Kidney epithelial cell (primary cell): ENCODE results near the gene KPTN. TPM values are rescaled to one million over a fixed set of nuclear protein-coding genes. Genes with fewer than 3 reads are reported as not detected.

ENCODE experiments used
- DNase-seq: peaks from one replicate; pipeline ENCODE4 v3.0.0-alpha.2; 2010; ENCODE audit warnings: low read depth
- H3K27me3 ChIP-seq: 2 replicates; pipeline ENCODE4 v1.6.0; 2011; ENCODE audit warnings: low read length; ENCODE audit not compliant: control insufficient read depth, insufficient read depth
- H3K36me3 ChIP-seq: 2 replicates; pipeline ENCODE4 v1.5.1; 2011; ENCODE audit warnings: low read length; ENCODE audit not compliant: control insufficient read depth, insufficient read depth
- H3K4me3 ChIP-seq: 2 replicates; pipeline ENCODE4 v1.5.1; 2011; ENCODE audit warnings: low read depth, mild to moderate bottlenecking, control low read depth, low read length
- total RNA-seq: library from RNA; depleted of rRNA; stranded (reverse); fragments of >200 nt; gene quantifications from 2 replicates; pipeline ENCODE4 v1.2.3, GENCODE V29; 2015
- TF ChIP-seq, protein P1 (sequence below): IDR thresholded peaks from 2 replicates; pipeline ENCODE4 v1.5.1; 2011; ENCODE audit warnings: mild to moderate bottlenecking, moderate library complexity, low read length, control low read depth, inconsistent platforms; ENCODE audit not compliant: insufficient read depth, poor library complexity, severe bottlenecking

KPTN gene
- total RNA-seq, 1 donor from 2014 or later, result 6.0 TPM

DNA sequence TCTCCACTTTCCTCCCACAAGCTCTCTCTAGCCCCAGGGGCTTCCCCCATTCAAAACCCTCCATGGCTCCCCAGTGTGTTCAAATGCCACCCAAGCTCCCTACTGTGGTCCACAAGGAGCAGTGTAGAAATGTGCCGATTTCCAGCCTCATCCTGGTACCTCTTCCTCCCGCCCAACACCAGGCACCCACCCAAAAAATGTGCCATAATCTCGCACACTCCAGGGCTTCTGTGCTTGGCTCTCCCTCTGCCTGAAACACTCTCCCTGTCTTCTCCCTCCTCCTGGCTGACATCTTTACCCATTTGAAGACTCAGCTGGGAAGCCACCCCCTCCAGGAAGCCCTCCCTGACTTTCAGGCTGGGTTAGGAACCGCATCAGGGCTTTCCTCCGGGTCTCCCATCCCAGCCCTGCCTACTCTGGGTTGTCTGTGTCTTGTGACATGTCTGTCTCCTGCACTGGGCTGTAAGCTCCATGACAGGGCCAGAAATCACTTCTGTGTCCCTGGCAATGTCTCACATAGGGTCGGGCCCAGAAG, 48.1 kb downstream of the KPTN start:
- Histone ChIP-seq H3K4me3 (no peak overlapping the region), H3K36me3 (no peaks in the 10 kb centered on the region), H3K27me3 (peaks cover 20% of the 10 kb centered on the region)
- TF ChIP-seq, protein P1, sequence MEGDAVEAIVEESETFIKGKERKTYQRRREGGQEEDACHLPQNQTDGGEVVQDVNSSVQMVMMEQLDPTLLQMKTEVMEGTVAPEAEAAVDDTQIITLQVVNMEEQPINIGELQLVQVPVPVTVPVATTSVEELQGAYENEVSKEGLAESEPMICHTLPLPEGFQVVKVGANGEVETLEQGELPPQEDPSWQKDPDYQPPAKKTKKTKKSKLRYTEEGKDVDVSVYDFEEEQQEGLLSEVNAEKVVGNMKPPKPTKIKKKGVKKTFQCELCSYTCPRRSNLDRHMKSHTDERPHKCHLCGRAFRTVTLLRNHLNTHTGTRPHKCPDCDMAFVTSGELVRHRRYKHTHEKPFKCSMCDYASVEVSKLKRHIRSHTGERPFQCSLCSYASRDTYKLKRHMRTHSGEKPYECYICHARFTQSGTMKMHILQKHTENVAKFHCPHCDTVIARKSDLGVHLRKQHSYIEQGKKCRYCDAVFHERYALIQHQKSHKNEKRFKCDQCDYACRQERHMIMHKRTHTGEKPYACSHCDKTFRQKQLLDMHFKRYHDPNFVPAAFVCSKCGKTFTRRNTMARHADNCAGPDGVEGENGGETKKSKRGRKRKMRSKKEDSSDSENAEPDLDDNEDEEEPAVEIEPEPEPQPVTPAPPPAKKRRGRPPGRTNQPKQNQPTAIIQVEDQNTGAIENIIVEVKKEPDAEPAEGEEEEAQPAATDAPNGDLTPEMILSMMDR, result no peak
- DNase-seq, result no peak

DNA sequence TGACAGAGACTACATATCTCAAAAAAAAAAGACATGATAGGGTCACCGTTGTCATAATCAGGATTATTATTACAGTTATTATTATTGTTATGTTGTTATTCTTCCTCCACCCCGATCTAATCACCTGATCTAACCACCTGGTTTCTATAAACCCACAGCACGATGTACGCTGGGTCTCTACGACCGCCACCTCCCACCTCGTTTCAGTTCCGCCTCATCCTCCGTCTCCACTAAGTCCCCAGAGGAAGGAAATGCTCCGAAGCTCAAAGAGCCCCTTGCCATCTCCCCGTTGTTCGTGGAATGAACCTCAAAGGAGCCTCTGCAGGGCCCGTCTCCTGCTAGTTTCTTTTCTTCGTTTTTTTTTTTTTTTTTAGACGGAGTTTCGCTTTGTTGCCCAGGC, 48.8 kb downstream of the KPTN start:
- DNase-seq, result no peak
- Histone ChIP-seq H3K4me3 (no peak overlapping the region), H3K27me3 (peaks cover 24% of the 10 kb centered on the region), H3K36me3 (no peaks in the 10 kb centered on the region)
- TF ChIP-seq, protein P1, result no peak

DNA sequence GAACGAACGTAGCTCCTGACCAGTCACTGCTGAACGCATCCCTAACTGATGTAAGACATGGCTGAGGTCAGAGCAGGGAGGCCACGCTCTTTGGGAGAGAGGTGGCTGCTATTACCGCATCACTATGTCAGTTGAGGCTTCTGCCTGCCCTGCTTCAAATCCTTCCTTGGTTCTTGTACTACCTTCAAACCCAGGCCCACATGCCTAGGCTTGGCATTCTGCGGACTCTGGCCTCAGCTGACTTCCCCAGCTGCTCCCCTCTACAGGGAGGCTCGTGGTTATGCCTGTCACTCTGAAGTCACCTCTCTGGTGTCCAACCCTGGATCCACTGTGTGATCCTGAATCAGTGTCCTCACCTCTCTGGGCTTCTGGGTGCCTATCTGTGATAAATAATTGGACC, 49.9 kb downstream of the KPTN start:
- Histone ChIP-seq H3K4me3 (no peak overlapping the region), H3K36me3 (no peaks in the 10 kb centered on the region), H3K27me3 (peaks cover 32% of the 10 kb centered on the region)
- no peak for DNase-seq
- TF ChIP-seq, protein P1, result no peak

DNA sequence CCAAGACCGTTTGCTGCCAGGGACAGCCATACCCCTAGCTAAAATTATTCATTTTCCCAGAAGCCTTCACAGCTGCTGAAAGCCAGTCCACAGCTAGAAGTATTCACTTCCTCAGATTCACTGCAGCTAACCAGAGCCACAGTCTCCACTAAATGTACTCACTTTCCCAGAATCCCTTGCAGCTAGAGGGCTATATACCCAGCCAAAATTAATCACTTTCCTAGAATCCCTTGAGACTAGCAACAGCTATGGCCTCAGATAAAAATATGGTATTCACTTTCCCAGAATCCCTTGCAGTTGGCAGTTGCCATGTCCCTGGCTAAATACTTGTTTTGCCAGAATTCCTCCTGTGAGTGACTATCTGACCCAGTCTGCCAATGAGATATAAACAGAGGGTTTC, 50.9 kb downstream of the KPTN start:
- no peak for DNase-seq
- H3K36me3 ChIP-seq, result no peaks in the 10 kb centered on the region
- TF ChIP-seq, protein P1, result no peak
- H3K27me3 ChIP-seq, result peaks cover 26% of the 10 kb centered on the region
- H3K4me3 ChIP-seq, result no peak overlapping the region

DNA sequence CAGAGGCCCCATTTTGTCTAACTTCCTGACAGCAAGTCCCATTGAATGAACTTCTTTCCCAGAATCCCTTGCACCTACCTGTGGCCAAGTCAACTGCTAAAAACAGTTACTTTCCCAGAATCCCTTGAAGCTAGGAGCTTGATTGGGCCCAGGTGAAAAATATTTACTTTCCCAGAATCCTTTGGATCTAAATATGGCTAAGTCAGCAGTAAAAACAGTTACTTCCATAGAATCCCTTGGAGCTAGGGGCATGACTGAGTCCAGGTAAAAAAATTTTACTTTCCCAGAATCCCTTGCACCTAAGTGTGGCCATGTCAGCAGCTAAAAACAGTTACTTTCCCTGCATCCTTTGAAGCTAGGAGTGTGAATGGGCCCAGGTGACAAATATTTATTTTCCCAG, 51.5 kb downstream of the KPTN start:
- DNase-seq, result no peak
- no peaks in the 10 kb centered on the region for H3K36me3 ChIP-seq
- TF ChIP-seq, protein P1, result no peak
- H3K27me3 ChIP-seq, result peaks cover 26% of the 10 kb centered on the region
- no peak overlapping the region for H3K4me3 ChIP-seq

DNA sequence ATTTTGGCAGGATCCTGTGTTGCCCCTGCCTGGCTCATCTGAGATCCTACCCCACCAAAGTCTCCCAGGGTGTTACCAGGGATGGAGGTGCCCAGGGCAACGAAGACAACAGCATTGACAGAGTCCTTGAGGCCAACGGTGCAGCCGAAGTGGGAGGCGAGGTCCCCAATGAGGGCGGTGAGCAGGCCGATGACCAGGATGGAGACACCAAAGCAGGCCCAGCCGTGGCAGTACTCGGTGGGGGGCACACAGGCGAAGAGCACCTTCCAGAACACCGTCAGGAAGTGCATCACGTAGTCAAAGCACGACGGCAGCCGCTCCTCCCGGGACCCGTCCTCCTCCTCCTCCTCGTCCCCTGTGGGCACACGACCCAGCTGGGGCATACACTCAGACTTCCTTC, 51.9 kb downstream of the KPTN start:
- Histone ChIP-seq H3K4me3 (no peak overlapping the region), H3K27me3 (peaks cover 22% of the 10 kb centered on the region), H3K36me3 (no peaks in the 10 kb centered on the region)
- TF ChIP-seq, protein P1, result no peak
- no peak for DNase-seq
